CD4-positive, alpha-beta T cell treated with Interleukin-10 for 1 hour (primary cell): Measurements from ENCODE around the gene DNAJB2.
"Not testable (repeated sequence)": the region's sequence is repeated elsewhere in the genome, so short reads cannot be mapped to it uniquely, and the experiment has no call there.

Experiments used
- DNase-seq: peaks from one replicate; pipeline ENCODE4 v3.0.0-alpha.2; 2020

DNAJB2 gene

DNA sequence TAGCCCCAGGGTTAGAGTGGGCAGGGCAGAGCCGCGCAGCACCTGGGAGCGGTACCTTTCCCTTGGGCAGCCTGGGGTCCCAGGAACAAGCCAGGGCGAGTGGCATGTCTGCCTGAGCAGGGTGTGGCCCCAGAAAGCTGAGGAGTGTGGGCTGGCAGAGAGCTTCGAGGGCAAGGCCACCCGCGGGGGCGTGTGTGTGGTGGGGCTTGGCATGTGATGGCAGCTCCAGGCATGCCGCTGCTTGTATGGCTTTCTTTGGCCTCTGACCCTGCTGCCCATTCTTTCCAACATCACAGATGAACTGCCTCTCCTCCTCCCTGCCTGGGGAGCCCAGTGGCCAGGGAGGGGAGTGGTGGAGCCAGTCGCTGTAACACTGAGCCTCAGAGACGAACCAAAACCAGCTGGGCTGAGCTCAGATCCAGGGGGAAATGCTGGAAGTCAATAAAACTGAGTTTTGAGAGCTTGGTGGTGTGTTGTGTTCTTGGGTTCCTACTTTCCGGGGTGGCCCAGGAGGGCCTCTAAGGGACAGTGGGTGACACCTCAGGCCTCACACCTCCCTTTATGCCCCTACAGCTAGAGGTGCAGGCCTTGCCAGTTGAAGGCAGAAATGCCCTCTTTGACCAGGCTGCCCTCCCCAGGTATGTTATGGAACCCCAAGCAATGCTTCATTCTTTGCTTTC, 7.4 kb downstream of the DNAJB2 start:
- DNase-seq, result no peak

- not testable (repeated sequence) for DNase-seq
Observed at GRCh38 chr2:219287116-219287440, 7.9 kb downstream of the DNAJB2 start.

DNA sequence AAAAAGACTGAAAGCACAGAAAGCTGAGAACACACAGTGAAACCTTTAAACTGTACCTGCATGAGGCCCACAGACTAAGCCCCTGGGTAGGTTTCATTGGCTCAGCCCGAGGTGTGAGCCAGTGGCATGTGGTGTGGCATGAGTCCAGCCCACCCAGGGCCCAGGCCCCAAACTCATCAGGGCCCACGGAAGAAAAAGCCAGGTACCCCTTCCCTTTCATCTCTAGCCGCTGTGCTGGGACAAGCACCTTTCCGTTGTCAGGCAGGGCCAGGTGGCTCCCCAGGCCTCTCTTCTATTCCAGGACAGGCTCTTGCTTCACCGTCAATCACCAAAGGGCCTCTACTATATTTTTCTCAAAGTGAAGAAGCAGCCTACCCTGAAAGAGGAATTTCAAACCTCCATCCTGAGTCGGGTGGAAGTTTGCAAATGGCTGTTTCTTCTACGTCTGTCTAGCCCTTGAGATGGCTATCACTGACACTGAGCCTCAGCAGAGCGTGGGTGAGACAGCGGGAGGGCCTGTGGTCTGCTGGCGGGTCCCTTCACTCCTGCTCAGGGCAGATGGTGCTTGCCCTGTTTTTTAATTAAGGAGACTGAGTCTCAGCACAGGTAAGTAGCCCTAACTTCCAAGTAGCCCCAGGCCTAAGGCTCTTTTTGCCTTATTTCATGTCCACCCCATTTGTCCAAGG, 8.6 kb downstream of the DNAJB2 start:
- DNase-seq, result no peak

GRCh38 chr2:219289195-219289536, 10.0 kb downstream of the DNAJB2 start:
- DNase-seq, result no peak

DNA sequence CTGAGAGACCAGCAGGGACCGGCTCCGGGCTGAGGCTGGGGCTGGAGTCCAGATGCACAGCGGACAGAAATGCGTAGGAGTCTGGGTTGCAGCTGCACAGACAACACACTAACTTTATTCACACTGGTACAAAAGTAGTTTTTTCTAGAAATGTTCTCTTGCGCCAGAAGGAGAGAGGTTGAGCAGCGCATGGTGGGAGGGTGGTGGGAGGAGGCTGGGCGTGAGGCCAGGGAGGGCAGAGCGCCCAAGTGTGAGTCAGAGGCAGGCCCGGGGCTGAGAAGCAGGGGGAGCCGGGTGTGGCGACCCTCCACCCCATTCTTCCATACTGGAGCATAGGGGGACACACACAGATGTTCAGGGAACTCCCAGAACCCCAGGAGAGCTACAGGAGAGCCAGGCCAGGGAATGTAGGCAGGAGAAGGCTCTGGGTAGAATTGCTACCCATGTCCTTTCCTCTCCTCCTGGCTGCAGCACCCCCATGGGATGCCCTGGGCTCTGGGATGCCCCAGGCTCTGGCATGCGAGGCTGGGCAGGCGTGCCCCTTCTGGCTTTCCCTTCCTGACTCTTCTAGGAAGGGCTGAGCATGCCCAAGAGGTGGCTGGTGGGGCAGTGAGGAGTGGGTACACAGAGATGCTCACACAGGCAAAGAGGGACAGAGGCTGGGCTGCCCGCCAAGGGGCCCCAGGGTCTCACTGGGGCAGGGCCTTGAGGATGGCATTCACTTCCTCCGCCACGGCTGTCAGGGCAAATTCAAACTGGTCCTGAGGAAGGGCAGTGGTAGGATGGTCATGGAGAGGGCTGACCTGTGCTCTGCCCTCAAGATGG, 10.6 kb downstream of the DNAJB2 start:
- DNase-seq, result no peak

DNA sequence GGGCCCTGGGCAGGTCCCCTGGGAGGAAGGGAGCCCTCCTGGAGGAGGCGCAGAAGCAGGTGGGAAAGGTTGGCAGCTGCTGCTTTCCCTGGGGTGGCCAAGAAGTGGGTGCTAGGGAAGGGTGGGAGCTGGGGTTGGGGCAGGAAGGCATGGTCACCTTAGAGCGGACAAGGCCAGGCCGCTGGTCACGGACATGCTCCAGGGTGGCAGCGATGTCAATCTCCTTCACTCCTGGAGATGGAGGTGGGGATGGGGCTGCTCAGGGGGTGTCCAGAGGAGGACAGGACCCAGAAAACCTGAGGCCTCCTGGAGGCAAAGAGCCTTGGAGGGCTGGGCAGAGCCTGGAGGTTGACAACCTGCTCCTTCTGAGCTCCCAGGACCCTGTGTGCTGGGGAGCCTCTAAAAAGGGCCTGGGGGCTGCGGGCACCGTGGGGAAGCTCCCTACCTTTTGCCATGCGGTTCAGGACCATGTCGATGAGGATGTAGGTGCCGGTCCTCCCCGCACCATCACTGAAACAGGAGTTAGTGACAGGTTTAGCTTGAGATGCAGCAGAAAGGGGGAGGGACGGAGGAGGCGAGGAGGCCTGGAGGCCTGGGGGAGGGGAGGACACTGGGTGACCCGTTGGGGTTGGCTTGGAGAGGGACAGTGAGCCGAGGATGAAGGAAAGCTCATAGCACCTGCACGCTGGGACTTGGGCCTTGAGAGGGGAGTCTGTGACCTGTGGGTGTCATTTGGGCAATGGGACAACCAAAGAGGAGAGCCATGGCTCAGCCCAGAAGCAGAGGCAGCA, 11.4 kb downstream of the DNAJB2 start:
- no peak for DNase-seq

DNA sequence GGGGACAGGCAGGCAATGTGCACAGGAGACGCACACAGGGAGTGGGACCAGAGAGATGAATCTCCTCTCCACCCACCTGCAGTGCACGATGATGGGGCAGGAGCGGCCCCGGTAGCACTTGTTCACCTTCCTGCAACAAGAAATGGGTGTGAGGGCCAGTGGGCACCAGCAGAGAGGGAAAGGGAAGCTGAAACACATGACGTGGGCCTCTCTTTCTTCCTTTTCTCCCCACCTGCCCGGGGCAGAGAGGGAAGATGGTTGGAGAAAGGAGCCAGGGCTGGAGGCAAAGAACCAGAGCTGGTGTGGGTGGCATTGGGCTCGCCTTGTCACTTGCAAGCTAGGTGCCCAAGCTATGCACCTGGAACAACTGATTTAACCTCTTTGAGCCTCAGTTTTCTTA, 12.2 kb downstream of the DNAJB2 start:
- no peak for DNase-seq

- no peak for DNase-seq
Observed at GRCh38 chr2:219291910-219292490, 12.8 kb downstream of the DNAJB2 start.

GRCh38 chr2:219292616-219293015, 13.4 kb downstream of the DNAJB2 start:
- no peak for DNase-seq

- no peak for DNase-seq
Observed at GRCh38 chr2:219293736-219294231, 14.6 kb downstream of the DNAJB2 start.

- peak; percentile 93 for DNase-seq
Observed at GRCh38 chr2:219294356-219295351, 15.5 kb downstream of the DNAJB2 start.

GRCh38 chr2:219296142-219296541, 17.0 kb downstream of the DNAJB2 start:
- DNase-seq, result no peak

DNA sequence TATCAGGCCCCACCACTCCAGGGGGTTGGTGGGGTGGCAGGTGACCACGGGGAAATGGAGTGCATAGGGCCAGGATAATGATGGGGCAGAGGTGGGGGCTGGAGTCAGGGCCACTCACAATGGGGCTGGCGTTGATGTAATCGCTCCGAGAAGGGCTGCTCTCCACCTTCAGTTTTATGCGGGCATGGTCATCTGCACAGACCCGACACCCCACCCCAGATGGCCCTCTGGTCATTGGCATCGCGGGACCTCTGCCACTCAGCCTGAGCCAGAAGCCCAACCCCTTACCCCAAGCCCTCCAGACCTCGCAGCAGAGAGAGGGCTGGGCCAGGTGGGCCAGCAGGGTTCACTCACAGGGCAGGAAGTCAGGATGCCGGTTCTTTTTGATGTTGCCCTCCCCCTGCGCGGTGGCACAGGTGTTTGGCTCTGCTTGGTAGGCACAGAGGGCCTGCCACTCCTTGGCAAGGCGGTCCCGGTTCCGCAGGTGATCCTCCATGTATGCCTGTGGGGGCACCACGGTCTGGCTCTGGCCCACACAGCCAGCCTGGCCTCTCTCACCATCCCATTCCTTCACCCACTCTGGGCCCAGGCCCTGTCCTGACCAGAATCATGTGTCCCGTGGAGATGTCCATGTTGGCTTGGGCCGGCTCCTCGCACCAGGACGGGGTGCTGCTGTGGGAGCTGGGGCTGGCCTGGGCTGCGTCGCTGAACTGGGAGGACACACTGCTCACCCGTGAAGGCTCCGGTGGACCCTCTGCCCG, 17.6 kb downstream of the DNAJB2 start:
- DNase-seq, result no peak

- DNase-seq, result no peak
Observed at GRCh38 chr2:219297766-219298456, 18.7 kb downstream of the DNAJB2 start.

DNA sequence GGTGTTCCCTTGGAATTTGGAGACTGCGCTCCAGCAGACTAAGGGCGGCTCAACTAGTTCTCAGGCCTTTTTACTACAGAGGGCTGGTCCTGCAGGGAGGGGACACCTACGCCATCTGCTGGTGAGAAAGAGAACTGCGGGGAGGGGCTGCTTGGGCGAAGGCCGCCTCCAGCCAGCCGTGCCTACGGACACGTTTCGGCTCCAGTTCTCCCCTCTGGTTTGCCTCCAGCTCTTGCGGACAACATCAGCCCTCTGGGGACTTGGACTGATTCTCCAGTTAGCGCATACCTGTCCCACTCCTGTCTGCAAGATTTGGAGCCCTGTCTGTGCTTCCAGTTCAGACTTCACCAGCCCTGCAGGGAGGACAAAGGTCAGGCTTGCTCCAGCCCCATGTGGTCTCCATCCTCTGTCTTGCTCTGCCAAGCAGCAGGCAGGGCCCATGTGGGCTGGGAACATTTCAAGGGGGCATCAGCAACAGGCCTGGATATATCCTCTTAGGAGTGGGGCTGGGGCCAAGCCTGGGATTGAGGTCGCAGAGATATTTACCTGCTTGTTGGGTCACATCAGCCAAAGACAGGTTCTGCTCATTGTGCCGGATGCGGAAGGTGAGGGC, 19.7 kb downstream of the DNAJB2 start:
- peak; percentile 89 for DNase-seq

DNA sequence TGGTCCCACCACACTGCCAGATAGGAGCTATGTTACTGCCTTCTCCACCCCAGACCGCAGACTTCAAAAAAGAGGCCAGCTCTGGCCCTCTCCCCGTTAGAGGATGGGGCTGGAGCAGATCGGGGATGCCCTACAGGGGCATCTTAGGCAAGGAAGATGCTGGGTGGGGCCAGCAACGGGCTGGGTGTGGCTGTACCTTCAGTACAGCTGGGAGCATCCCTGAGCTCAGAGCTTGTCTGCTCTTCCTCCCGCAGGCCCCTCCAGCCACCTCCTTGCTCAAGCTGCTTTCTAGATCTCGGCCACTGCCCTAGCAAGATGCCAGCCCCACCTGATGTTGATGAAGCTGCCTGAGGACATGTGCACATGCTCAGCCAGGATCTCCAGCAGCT, 20.2 kb downstream of the DNAJB2 start:
- no peak for DNase-seq

GRCh38 chr2:219300022-219300421, 20.9 kb downstream of the DNAJB2 start:
- DNase-seq, result no peak

GRCh38 chr2:219302412-219302968, 23.3 kb downstream of the DNAJB2 start:
- no peak for DNase-seq

DNA sequence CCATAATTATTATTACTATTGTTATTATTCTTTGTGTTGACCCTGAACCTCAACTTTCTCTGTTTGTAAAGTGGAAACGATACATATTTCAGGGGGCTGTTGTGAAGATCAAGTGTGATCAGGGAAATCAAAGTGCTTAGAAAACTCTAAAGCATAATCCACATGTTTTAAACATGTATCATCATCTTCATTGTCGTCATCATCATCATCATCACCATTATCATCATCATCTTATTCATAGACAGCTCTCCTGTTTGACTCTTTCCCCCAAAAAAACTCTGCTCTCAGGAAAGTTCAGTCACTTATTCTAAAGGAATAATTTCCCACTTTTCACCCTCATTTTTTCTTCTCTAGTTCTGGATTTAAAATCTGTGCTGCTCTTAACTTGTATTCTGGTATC, 25.1 kb downstream of the DNAJB2 start:
- no peak for DNase-seq
